Fibroblast of lung (primary cell): ENCODE data around the gene CDC14B.

Experiments used
- EZH2 ChIP-seq: IDR thresholded peaks from 2 replicates; pipeline ENCODE4 v1.5.1; 2012; ENCODE audit warnings: low read length, control low read depth, mild to moderate bottlenecking; ENCODE audit errors: missing control alignments
- TF ChIP-seq, protein P1 (sequence below), 2 donors: IDR thresholded peaks in 1 of 2; conservative IDR thresholded peaks in 1 of 2; 1 replicate in 1 of 2; 2 replicates in 1 of 2; pipeline ENCODE4 v1.5.1; 2011 to 2012; ENCODE audit warnings: low read length in 2 of 2, control low read depth in 1 of 2, inconsistent platforms in 1 of 2, low read depth in 1 of 2, mild to moderate bottlenecking in 1 of 2

DNA sequence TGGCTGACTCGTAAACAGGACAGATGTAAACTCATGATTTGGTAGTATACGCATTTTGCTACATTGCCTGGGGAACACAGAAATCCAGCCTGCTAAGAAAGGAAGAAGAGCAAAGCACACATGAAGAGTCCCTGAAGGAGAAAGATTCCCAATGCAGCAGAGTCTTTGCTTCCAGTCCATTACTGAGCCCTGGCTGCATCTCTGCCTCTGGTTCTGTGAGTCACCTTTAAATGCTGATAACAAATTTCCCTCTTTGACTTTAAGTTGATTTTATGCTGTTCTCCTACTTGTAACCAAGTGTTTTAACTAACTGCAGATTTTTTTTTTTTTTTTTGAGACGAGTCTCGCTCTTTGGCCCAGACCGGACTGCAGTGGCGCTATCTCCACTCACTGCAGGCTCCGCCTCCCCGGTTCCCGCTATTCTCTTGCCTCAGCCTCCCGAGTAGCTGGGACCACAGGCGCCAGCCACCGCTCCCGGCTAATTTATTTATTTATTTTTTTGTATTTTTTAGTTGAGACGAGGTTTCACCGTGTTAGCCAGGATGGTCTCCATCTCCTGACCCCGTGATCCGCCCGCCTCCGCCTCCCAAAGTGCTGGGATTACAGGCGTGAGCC is 44.0 kb upstream of the CDC14B start:
- TF ChIP-seq, protein P1, sequence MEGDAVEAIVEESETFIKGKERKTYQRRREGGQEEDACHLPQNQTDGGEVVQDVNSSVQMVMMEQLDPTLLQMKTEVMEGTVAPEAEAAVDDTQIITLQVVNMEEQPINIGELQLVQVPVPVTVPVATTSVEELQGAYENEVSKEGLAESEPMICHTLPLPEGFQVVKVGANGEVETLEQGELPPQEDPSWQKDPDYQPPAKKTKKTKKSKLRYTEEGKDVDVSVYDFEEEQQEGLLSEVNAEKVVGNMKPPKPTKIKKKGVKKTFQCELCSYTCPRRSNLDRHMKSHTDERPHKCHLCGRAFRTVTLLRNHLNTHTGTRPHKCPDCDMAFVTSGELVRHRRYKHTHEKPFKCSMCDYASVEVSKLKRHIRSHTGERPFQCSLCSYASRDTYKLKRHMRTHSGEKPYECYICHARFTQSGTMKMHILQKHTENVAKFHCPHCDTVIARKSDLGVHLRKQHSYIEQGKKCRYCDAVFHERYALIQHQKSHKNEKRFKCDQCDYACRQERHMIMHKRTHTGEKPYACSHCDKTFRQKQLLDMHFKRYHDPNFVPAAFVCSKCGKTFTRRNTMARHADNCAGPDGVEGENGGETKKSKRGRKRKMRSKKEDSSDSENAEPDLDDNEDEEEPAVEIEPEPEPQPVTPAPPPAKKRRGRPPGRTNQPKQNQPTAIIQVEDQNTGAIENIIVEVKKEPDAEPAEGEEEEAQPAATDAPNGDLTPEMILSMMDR (conservative IDR thresholded peaks at IDR 0.05 in 1 of 2, IDR thresholded peaks at IDR 0.05 in 1 of 2; ENCODE audit: low read depth in 1 of 2, low read length in 2 of 2), result no peak
- TF ChIP-seq EZH2, result no peak
